Measurements from ENCODE around the gene TK1.
"Not testable (repeated sequence)": the region's sequence is repeated elsewhere in the genome, so short reads cannot be mapped to it uniquely, and the experiment has no call there.

Gene TK1

GRCh38 chr17:78175643-78175981, 11.2 kb downstream of the TK1 start:
- no peak for DNase-seq

GRCh38 chr17:78174870-78175642, 11.8 kb downstream of the TK1 start:
- no peak for DNase-seq

DNA sequence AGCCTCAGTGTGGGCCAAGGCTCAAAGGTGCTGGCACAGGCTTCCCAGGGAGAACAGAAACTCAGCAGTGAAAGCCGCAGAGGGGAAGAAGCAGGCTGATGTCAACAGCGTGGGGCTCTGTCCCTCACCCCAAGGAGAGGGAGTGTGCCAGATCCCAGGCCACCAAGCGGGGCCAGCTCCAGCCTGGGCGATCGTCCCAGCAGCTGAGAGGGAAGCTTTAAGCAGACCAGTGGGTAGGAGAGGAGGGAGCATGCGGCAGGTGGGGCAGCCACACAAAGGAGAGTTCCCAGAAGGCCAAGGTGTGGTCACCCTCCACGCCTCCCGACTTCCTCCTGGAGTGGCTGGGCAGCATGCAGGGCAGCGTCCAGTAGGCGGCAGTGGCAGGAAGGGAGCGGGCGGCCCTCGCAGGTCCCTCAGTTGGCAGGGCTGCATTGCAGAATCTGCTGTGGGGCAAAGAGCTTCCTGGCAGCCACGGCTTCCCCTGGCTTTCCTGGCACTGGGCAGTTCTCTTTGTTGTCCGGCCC, 12.4 kb downstream of the TK1 start:
- no peak for DNase-seq

DNA sequence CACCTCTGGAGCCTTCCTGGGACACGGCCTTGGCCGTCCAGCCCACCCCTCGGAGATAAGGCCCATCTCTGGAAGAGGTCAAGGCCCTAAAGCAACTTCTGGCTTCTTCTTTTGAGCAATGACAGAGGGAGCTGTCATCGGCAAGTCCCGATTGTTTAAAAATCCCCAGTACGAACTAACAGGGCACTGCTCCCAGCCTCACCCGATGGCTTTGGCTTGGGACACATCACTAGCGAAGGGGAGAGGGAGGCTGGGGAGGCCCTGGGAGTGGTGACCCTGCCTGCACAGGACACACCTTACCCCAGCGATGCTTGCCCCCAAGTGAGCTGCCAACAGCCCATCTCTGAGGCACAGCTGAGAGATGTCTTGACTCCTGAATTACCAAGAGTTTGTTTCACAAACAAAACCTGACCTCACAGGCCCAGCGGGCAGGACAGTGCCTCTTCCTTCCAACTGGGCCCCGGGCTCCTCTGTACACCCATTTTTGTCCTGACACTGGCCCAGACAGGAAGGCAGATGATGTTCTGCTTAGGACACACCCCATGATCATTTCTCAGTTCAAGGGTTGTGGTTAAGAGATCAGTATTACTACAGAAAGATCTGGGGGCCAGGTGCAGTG, 13.6 kb downstream of the TK1 start:
- no peak for DNase-seq

DNA sequence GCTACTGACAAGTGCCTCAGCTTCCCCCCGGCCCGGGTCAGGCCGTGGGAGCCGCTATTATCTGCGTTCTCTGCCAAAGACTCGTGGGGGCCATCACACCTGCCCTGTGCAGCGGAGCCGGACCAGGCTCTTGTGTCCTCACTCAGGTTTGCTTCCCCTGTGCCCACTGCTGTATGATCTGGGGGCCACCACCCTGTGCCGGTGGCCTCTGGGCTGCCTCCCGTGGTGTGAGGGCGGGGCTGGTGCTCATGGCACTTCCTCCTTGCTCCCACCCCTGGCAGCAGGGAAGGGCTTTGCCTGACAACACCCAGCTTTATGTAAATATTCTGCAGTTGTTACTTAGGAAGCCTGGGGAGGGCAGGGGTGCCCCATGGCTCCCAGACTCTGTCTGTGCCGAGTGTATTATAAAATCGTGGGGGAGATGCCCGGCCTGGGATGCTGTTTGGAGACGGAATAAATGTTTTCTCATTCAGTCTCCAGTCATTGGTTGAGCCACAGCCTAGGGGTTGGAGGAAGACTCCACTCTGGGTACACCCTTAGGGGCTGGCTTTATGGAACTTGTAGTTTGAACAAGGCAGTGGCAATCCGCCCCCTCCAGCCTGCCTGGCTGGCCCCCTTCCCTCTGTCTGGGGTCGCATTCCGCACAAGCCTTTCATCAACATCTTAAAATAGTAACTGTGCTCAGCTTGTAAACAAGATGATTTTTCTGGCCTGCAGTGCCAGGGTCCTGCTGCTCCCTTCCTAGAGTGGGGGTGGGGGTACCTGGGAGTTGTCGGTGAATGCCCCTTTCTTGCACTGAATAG, 14.4 kb downstream of the TK1 start:
- peak; percentile 49 for DNase-seq

DNA sequence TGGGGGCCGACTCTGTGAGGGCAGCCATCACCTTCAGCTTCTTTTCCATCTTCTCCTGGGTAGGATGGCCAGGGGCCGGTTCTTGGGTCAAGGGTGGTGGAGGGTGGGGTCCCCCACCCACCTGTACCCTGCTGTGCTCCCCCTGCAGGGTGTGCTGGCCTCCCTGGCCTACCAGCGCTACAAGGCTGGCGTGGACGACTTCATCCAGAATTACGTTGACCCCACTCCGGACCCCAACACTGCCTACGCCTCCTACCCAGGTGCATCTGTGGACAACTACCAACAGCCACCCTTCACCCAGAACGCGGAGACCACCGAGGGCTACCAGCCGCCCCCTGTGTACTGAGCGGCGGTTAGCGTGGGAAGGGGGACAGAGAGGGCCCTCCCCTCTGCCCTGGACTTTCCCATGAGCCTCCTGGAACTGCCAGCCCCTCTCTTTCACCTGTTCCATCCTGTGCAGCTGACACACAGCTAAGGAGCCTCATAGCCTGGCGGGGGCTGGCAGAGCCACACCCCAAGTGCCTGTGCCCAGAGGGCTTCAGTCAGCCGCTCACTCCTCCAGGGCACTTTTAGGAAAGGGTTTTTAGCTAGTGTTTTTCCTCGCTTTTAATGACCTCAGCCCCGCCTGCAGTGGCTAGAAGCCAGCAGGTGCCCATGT, 15.1 kb downstream of the TK1 start:
- not testable (repeated sequence) for DNase-seq

DNA sequence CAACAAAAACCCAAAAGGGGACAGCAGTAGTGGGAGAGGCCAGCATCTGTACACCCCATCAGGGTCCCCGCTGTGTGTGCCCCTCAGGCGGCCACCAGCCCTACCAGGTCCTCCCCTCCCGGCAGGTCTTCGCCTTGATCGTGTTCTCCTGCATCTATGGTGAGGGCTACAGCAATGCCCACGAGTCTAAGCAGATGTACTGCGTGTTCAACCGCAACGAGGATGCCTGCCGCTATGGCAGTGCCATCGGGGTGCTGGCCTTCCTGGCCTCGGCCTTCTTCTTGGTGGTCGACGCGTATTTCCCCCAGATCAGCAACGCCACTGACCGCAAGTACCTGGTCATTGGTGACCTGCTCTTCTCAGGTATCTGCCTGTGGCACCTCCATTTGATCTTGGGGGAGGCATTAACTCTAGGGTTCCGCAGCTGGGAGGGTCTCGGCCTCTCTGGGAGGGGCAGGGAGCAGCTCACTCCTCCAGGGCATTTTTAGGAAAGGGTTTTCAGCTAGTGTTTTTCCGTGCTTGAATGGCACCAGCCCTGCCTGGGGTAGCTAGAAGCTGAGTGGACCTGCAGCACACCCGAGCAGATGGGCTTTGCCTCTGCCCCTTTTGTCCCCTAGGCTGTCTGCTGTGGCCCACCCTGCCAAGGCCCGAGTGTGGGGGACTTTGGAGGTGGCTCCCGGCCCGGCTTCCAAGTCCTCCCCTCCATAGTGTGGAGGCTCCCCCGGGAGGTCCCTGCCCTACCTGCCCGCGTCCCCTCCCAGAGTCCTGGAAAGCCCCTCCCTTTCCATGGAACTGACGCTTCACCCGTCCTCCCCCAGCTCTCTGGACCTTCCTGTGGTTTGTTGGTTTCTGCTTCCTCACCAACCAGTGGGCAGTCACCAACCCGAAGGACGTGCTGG, 15.9 kb downstream of the TK1 start:
- DNase-seq, result no peak

DNA sequence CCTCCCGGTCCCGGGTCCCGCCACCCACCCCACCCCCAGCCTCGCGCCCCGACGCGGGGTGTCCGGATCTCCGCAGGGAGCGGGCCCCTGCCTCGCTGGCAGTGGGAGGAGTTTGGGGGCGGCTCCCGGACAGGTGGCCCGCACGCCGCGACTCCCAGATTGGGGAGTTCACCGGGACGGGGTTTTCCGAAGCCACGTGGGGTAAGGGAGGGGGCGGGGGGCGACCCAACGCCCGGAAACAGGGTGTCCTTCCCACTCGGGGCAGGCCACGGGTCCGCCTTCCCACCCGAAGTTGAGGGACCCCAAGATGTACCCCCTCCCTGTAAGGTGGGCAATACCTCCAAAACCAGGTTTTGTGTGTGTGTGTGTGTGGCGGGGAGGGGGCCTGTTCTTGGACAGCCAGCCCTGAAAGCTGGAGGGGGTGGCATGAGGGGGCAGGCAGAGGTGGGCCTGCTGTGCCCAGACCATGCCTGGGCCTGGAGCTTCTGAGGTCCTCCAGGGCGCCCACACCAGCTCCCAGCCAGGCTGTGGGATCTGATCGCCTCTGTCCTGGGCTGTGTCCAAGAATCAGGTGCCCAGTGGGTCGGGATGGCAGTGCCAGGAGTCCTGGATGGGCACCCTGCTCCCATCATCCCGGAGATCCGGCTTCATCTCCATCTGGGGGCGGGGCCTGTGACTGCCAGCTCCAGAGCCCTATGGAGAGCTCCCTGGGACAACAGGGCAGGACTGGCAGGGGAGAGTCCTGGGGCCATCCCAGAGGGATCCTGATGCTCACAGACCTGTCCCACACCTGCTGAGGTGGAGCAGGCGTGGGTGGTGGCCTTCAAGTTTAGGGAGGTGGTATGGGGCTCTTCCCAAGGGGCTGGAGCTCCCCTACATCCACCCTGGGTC, 17.7 kb downstream of the TK1 start:
- peak; percentile 30 for DNase-seq

DNA sequence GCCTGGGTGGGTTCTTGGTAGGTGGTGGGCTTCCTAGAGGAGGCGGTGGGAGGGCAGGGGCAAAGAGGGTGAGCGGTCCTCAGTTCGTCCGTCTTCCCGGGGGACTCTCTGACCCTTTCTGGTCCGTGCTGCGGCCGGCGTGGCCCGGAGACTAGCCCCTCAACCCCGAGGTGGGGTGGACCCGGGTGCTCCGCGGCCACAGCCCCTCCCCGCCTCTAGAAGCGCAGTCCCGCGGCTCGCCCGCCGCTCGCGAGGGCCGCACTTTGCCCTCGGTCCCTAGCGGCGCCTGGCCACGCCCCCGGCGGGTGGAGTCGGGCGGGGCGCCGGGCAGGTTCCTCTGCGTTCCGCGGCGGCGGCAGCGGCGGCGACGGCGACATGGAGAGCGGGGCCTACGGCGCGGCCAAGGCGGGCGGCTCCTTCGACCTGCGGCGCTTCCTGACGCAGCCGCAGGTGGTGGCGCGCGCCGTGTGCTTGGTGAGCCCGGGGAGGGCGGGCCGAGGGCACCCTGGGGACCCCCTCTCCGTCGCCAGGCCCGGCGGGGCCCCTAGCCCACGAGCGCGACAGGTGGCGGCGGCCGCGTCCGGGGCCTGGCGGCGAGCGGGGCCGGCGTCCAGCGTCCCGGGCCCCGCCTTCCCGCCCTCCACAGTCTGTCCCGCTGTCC, 18.5 kb downstream of the TK1 start, which contains the start of gene SYNGR2:
Gene SYNGR2 (plus strand): TSS at position 340 of the 661 bp plus-strand sequence. CDS start 36 bp downstream, at position 376.
- DNase-seq, result peak; percentile 74

- DNase-seq, result no peak
These were observed 20.4 kb downstream of the TK1 start for GRCh38 chr17:78166416-78166815.

- no peak for DNase-seq
These were observed 21.9 kb downstream of the TK1 start for GRCh38 chr17:78164748-78165607.

DNA sequence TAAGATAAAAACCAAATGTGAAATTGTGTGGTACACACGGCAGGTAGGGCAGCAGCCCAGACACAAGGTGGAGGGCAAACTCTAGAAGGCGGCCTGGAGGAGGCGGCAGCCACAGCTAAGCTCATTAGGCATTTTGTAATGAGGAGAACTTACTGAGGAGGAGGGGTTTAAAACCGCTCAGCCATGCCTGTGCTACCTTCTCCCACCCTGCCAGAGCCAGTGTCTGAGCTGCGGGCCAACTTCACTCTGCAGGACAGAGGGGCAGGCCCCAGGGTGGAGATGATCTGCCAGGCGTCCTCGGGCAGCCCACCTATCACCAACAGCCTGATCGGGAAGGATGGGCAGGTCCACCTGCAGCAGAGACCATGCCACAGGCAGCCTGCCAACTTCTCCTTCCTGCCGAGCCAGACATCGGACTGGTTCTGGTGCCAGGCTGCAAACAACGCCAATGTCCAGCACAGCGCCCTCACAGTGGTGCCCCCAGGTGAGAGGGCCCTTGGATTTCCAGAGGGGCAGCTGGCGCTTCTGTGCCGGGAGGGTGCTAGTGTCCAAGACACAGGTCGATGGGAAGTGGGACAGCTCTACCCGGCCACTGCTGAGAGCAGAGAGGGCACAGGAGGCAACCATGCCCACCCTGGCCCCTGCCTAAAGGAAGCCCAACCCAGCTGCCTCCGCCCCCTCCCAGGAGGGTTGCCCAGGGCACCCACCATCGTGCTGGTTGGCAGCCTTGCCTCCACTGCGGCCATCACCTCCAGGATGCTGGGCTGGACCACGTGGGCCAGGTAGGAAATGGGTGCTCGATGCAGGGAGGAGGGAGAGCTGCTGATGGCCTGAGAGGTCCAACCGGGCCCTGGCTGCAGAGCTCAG, 22.7 kb downstream of the TK1 start:
- DNase-seq, result peak; percentile 49

DNA sequence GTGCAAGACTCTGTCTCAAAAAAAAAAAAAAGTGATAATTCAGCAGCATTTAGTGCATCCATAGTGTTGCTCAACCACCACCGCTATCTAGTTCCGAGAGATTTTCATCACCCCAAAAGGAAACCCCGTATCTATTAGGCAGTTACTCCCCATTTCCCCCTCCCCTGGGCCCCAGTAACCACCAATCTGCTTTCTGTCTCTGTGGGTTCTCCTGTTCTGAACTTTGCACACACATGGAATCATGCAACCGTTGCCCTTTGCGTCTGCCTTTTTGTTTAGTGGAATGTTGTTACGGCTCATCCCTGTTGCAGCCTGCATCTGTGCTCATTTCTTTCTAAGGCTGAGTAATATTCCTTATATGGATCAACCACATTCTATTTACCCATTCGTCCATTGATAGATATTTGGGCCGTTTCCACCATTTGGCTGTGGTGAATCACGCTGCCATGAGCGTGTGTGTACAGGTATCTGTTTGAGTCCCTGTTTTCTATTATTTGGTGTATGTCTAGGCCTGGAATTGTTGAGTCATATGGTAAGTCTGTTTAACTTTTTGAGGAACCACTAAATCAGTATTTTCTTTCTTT, 27.2 kb downstream of the TK1 start:
- DNase-seq, result no peak

DNA sequence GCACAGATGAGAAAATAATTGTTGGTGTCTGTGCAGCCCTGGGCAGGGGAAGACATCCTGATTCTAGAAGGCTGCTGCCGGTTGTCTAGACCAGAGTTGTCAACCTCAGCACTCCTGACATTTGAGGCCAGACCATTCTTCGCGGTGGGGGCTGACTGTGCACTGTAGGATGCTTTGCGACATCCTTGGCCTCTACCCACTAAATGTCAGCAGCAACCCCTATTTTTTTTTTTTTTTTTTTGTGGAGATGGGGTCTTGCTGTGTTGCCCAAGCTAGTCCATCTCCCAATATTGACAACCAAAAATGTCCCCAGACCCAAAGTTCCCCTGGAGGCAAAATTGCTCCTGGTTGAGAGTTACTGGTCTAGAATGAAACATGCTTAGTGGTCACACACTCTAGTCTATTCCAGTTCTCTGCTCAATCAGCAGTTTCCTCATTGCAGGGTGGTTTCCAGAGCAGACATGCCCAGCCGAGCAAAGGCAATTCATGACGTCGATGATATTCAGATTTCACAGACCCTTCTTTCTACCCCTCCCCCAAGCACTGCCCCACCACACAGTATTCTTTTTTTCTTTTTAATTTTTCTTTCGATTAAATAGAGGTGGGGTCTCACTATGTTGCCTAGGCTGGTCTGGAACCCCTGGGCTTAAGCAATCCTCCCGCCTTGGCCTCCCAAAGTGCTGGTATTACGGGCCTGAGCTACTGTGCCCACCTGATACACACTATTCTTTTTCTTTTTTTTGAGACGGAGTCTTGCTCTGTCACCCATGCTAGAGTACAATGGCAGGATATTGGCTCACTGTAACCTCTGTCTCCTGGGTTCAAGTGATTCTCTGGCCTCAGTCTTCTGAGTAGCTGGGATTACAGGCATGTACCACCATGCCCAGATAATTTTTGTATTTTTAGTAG, 31.7 kb downstream of the TK1 start:
- no peak for DNase-seq

DNA sequence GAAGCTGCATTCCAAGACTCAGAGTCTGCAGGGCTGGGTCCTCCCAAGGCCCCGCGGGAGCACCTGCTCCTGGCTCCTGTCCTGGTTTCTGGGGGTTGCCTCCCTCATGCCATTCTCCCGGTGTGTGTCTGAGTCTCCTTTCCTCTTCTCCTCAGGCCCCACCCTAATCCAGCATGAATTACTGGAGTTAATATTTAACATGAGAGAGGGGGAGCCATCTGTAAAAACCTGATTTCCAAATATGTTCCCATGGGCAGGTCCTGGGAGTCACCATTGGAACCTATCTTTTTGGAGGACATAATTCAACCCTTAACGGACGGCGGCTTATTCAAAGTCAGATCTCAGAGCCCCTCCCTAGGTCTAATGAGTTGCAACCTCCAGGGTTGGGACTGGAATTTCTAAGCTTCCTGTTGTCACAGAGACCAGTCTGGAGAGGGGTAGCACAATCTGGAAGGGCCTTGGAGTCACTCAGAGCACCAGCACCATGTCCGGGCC, 35.3 kb downstream of the TK1 start:
- no peak for DNase-seq

DNA sequence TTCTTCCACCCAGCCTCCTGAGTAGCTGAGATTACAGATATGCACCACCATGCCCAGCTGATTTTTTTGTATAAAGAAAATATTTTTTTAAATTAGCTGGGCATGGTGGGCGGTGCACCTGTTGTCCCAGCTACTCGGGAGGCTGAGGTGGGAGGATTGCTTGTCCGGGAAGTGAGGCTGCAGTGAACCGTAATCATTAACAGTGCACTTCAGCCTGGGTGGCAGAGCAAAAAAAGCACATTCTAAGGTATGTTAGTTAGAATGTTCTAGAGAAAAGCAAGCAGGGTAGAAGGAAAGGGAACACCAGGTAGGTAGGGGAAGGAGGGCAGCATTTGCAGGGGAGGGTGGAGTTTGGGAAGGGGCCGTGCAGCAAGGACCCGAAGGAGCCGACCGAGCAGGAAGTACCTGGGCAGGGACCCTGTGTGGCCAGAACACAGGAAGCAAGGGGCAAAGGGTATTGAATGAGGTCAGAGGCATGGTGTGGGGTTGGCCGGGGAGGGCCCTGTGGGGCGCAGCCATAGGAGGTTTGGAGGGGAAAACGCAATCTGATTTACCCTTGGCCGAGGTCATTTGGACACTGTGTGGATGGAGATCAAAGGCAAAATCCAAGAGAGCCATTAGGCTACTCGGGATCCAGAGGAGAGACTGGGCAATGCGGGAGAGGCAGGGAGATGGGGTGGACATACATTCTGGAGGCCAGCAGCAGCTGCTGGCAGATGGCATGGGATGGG, 38.4 kb downstream of the TK1 start:
- DNase-seq, result no peak
